ENCODE measurements around the gene ITGB7.
A peak's percentile ranks its signal among the peaks of the same experiment; 100 is the strongest.

Gene ITGB7

DNA sequence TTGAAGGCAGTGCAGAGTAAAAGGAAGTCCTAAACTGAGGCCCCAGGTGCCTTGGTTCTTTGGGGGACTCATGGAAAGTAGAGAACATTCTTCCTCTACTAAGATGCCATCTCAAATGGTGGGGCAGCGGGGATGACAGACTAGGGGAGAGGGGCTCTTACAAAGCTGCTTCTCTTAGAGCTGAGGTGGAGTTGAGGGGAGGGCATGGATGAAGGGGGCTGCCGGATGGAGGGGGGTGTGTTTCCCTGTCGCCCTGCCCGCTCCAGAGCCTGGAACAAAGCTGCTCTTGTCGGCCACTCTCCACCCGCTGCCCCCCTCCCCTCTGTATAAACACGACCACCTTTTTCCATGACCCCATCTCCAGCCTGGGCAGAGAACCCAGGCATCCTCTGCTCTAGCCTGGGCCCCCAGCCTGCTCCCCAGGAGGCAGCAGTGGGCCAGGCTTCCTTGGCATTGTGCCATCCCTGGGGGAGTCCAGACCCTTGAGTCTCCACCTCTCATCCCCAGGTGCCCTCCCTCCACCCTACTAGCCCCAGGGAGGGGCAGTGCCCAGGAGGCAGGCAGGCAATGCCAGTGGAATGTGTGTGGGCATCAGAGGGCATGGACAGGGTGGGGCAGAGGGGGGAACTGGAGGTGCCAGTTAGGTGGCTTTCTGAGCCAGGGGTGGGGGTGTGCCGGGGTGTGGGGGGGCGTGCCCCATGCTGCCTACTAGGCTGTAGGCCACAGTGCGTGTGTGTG lies 23.2 kb upstream of the ITGB7 start:
- DNase-seq (ENCODE audit: low read depth), result no peak

DNA sequence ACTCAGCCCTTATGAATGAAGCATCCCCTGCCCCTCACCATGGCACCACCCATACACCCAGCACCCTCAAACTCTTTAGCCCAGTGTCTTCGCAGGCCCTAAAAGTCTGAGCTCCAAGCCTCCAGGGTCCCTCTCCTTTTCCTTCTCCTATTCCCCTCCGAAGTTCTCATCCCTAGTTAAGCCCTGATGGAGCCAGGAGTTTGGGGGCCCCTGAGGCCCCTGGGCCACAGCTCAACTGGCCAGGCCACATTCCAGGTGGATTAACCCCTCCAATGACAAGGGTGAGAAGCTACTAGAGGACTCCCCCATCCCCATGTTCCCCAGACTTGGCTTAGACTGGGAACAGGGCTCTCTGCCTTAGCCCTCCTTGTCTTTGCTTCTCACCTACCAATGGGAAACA lies 22.4 kb upstream of the ITGB7 start:
- DNase-seq (ENCODE audit: low read depth), result no peak

DNA sequence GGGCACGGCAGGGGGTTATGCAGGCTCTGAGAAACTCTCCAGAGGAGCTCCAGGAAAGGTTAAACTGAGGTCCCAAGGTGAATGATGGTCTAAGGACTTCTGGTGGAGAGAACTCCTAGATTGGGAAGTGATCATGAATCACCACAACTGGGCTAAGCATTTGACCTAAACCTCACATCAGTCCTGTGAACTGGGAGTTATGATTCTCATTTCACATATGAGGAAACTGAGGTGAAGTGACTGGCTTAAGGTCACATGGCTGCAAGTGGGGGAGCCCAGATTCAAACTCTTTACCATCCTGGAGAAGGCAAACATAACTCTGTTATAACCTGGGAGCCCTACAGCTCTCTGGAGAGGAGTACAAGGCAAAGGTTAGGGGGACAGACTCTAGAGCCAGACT lies 20.8 kb upstream of the ITGB7 start:
- DNase-seq (ENCODE audit: low read depth), result no peak

DNA sequence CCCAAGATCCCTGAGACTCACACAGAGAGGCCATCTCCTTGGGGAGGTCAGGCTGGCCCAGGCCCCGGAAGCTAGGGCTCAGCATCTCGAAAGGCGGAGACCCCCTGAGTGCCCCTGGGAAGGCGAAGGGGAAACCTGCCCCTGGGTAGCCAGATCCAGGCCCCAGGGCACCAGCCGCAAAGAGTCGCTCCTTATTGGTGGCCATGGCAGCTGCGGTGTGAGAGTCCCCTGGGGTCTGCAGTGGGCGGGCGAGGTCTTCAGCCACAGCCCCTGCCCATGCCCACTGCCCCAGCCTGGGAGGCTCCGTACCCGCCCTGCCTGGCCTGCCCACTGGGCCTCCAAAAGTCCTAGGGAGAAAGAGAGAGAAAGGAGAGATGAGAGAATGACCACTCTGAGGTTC lies 20.3 kb upstream of the ITGB7 start:
- no peak for DNase-seq (ENCODE audit: low read depth)

DNA sequence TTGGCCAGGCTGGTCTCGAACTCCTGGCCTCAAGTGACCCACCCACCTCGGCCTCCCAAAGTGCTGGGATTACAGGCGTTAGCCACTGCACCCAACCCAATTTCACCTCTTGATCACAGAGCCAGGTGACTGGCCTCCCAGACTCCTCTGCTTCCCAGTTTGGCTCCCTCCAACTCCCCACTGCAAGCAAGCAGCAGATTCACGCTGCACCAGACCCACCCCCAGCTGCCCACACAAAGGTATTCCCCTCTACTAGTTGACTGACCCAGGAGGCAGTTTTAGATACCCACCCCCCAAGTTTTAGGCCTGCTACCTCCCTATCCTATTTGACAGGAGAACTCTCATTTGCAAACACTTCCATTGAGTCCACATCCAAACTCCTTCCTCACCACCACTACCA lies 19.8 kb upstream of the ITGB7 start:
- DNase-seq (ENCODE audit: low read depth), result no peak

DNA sequence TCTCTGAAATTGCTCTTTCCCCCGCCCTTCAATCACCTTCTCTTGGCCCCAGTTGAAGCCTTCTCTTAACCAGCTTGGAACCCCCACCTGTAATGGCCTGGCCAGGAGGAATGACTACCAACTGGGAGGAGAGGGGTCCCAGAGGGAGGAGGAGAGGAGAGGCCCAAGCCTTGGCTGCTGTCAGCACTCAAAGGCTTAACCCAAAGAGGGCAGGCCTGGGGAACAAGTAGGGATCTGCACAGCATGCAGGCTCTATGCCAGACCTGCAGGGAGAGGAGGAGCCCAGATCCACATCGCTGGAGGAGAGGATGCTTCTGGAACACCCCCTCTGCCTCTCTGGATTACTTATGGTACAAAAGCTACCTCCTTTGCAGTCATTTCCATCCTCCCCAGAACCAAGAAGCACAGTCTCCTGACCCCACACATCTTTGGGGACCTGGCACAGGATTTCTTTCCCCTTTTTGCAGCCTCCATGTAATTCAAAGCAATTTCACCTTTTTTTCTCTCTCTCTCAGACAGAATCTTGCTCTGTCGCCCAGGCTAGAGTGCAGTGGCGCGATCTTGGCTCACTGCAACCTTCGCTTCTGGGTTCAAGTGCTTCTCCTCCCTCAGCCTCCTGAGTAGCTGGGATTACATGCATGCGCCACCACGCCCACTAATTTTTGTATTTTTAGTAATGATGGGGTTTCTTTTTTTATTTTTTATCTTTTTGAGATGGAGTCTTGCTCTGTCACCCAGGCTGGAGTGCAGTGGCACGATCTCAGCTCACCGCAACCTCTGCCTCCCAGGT lies 18.8 kb upstream of the ITGB7 start:
- DNase-seq (ENCODE audit: low read depth), result no peak

DNA sequence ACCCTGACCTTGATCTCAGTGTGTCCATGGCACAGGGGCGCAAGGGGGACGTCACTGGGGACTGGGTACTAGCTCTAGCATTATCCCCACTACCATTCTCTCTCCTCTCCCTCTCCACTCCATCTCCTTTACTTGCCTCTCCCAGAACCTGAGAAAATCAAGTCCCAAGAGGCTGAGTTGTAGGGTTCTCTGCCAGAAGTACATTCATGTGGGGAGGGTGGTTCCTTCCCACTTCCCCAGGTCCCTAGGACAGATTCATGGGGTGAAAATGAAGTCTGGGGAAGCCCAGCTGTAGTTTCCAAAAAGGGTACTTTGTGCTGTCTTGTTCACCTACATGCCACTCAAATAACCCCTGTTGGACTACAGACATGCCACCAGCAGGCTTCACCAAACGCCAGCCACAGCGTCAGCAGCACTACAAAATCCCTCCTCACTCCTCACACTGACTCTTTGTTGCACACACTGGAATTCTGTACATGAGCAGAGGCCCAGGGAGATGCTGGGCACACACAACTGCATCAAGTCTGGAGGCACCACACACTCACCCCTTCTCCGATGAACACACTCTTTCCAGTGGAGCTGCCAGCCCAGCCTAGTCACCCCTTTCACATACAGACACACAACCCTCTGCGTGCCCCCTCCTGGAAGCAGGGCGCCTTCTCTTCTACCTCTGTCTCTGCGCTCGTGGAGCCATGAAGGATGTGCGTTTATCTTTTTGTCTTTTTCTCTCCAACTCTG lies 18.0 kb upstream of the ITGB7 start:
- DNase-seq (ENCODE audit: low read depth), result no peak

DNA sequence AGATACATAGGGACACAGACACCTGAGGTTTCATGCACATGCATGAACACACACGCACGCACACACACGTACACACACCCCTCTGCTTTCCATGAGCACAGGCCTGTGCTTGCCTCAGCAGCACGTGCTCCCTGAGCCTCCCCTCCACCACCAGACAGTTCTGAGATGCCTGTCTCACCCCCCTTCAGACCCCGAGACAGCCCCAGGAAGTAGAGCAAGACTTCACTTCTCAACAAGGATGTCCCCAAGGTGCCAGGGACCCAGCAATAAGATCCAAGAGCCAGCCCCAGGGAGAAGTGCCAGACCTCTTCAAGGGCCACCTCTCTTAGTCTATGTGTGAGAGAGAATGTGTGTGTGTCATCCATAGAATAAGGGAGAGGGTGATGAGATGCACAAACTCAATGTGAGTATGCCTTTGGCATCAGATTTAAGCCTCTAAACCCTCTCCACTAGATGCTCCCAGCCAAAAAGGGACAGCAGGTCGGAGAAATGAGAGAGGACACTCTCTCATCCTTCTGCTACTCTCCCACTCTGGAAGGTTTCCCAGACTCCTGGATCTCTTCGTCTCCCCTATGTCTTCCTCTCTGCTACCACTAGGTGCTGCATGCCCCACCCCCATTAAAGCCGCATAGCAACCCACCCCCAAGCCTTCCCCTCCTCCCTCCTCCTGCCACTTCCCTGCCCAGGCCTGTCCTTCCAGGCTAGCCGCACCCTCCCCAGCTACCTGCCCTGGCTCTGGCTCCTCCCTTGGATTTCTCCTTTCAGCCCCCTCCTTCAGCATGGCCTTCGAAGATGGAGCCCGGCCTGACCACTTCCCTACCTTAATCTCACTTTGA lies 17.2 kb upstream of the ITGB7 start:
- DNase-seq (ENCODE audit: low read depth), result no peak

DNA sequence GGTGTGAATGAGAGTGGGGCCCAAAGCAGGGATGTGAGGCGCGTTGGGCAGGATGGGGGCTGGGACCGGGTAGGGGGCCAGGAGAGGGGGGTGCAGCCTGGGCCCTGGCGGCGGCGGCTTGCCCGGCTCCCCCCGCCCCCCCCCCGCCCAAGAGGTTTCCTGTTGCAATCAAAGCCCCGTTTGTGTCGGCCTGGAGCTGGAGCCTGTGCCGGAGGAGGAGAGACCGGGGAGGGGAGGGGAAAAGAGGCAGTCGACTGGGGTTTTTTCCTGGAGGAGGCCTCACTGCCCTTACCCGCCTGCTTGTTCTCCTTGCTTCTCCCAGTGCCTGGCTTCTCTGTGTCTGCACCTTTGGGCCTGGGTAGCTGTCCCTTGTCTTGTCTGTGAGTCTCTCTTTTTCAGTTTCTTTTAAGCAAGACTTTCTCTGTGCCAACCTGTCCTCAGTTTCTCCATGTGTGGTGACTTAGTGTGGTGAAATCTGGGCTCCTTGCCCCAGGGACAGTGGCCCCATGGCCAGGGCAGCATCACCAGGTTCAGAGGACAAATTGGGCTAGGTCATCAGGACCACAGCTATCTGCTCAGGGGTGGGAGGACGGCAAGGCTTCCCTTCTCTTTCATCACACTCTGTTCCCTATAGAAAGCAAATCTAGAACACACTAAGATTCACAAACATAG lies 16.5 kb upstream of the ITGB7 start:
- DNase-seq (ENCODE audit: low read depth), result no peak

DNA sequence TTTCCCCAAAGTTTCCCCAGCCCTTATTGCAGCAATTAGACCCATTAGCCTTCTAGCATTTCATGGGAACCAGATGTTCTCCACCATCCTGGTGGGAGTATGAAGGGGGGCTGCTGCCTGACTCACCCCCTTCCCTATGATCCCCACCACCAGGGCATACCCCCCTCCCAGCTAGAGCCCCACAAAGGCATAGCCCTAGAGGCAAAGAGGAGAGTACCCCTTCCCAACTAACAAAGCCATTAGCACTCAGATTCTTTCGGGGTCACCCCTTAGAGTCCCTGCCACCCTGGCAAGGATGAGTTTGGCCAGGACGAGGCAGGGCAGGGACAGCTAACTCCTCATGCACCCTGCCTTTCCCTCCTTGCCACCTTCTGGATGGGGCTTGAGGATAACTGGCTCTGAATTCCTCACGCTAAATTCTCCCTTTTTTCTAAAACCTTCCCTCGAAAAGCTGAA lies 15.8 kb upstream of the ITGB7 start:
- DNase-seq (ENCODE audit: low read depth), result no peak

DNA sequence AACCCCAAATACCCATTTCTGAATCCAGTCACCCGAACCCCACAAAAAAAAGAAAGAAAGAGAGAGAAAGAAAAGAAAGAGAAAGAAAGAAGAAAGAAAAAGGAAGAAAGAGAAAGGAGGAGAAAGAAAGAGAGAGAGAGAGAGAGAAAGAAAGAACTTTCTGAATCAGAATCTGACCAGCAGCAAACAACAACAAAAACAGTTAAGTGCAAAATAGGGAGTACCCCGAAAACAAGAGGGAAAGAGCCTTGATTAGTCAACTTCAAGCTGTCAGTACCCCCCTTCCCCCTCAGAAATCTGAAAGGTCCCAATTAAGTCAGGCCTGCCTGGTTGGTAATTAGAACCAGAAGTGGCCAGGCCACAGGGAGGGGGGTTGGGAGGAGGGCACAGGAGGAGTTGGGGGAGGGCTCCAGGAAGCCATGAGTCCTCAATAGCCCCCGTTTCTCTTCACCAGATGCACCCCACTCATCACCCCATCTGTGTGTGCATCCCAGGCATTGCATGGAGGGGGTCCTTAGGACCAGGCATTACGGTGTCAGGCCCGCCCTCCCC lies 15.2 kb upstream of the ITGB7 start:
- no peak for DNase-seq (ENCODE audit: low read depth)

DNA sequence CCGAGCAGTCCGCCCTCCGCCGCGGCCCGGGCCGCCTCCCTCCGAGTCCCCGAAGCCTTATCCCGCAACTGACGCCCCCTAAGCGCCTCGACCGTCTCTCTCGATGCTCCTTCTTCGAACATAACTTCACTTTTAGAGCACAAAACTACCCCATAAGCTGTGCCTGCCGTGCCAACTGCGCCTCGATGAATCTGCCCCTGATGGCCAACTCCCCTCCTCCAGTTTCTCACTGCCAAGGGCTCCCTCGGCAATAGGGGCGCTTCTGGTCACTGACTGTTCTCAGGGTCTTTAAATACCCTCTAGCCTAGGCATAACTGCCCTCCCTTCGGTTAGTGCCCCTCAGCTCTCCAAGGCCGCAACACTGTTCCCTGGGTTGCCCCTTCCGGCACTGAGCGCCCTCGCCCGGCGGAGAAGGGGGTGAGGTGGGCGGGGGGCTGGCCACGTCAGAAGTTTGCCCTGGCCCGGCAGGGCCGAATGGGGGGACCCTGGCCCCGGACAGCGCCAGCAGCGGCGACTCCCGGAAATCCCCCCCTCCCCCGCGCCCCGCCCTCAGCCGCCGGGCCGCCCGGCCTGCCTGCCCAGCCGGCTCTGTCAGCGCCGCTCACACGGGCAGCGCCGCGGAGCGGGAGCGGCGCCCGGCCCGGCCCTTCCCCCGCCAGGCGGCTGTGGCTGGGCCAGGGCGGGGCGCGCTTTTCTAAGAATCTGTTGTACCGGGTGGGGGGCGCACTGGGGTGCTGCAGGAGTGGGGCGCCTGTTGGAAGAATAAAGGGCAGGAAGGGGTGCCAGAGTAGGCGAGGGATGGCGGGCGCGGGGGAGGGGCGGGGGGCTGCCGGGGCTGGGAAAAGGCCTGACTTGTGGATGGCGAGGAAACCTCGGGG lies 14.4 kb upstream of the ITGB7 start:
- DNase-seq (ENCODE audit: low read depth), result no peak

DNA sequence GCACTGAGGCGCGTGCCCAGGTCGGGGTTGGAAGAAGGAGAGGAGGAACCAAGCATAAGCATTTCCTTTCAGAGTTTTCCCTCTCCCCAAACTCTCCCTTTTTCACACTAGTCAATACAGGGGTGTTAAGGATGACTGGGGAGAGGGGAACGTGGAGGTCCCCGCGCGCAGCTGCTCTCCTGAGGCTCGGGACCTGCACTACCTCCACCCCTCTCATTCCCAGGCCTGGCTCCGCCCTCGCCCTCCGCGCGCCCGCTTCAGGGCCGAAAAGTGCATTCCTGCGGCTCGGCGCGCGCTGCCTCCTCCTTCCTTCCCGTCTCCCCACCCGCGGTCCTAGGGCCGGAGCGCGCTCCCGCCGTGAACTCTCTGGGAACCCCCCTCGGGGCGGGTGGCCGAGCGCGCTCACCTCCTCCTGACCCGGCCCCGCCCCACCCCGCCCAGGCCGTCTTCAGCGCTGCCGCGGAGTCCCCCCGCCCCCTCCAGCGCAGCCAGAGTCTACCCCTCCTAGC lies 13.7 kb upstream of the ITGB7 start:
- peak; percentile 60 for DNase-seq (ENCODE audit: low read depth)

DNA sequence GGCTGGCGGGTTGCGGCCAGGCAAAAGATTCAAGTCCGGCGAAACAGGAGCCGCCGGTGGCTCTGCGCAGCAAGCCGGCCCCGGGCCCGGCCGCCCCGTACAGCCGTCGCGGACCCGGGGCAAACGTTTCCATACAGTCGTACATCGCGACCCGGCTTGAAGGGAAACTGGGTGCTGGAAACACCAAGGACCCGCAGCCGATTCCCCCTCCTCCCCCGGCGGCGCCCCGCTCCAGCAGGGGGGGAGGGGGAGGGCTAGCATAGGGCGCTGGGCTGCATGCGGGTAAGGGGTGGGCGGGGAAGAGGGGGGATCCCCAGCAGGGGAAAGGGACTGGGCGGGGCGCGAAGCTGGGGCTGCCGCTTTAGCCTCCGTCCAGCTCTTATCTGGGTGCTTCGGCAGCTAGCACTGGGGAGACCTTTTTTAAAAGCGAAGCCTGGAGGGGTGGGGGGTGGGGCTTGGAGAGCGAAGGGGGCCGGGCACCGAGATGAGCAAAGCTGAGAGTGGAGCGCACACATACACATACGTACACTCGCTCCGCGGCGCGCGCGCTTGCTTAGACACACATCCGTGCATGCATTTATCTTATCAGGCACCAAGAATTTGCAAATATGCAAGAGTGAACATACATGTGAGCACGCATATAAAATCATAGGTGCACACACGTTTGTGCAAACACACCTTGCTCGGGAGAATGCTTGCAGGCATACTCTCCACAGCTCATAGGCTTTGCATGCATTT lies 13.1 kb upstream of the ITGB7 start:
- DNase-seq (ENCODE audit: low read depth), result no peak

DNA sequence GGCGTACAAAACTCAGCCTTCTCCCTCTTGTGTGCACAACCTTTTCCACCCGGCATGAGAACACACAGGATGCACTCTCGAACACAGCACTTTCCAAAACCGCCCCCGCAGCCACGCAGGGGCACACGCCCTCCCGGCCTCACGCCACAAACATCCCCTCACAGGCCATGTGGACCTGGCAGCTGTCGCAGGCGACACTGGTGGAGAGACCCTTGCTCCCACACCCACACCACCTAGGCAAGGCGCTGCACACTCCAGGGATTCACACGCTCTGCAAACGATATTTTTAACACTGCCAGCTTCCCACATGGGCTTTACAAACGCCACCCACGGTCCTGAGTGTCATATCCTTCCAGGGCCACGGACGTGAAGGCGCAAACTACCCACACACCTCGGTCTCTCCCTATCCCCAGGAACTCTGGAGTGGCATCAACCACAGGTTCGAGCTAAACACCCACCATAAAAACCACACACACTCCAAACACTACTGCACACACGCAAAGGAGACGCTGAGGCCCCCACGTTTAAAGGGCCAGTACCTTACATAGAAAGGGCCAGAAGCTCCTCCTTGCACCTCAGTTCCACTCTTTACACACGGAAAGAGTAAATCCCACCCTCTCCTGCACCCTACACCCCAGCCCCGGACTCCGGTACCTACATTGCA lies 12.4 kb upstream of the ITGB7 start:
- DNase-seq (ENCODE audit: low read depth), result no peak

DNA sequence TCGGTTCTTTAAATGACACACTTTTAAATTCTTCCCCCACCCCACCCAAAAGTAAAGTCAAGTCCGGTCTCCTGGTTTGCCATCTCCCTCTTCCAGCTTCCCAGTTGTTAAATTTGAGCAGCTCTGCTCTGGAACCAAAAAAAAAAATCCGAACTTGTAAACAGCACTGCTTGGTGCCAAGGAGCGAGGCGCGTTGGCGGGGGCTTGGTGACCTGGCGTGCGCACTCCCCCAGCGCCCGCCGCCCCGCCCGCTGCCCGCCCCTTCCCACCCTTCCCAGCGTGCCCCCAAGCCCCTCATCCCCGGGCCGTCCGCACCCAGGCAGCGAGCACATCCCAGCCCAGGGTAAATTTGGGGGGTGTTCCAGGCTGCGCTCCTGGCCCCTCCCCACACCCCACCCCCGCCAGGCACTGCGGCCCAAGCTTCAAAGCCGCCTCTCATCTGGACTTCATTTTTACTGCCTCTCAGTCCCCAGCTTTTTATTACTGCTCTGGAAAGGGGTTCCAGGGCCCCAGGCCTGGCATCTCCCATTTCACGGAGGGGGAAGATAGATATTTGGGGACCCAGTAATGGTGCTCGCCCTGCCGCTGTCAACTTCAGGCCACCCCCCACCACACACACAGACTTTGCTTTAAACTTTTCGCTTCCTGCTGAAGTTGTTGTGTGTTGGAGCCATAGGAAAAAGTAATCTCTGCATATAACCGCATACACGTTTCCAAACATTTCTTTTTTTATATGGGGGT lies 11.7 kb upstream of the ITGB7 start:
- DNase-seq (ENCODE audit: low read depth), result no peak

DNA sequence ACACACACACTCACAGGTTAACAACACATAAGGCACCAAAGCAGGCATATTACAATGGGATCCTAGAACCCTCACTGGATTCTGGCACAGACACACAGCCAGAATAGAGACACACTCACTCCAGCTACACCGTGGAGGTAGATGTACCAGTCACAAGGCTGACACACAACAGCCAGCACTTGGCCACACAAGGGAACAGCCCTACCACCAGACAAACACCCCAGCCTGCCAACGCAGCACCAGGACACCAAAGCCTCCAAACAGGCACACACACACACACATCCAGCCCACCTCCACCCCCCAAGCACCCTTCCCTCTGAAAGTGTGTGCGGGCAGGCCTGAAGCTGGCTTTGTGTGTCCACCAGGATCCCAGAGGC lies 10.9 kb upstream of the ITGB7 start:
- DNase-seq (ENCODE audit: low read depth), result no peak

All from non-pigmented ciliary epithelial cell (primary cell).